Measurements from ENCODE around the gene INHA. TPM values are rescaled to one million over a fixed set of nuclear protein-coding genes. Genes with fewer than 3 reads are reported as not detected.

INHA gene
- total RNA-seq, 1 donor from 2014 or later, result not detected

GRCh38 chr2:219611306-219611705, 39.2 kb downstream of the INHA start:
- no peak for DNase-seq (ENCODE audit: low read depth in 2 of 2)

GRCh38 chr2:219611866-219612576, 39.9 kb downstream of the INHA start:
- no peak for DNase-seq (ENCODE audit: low read depth in 2 of 2)

DNA sequence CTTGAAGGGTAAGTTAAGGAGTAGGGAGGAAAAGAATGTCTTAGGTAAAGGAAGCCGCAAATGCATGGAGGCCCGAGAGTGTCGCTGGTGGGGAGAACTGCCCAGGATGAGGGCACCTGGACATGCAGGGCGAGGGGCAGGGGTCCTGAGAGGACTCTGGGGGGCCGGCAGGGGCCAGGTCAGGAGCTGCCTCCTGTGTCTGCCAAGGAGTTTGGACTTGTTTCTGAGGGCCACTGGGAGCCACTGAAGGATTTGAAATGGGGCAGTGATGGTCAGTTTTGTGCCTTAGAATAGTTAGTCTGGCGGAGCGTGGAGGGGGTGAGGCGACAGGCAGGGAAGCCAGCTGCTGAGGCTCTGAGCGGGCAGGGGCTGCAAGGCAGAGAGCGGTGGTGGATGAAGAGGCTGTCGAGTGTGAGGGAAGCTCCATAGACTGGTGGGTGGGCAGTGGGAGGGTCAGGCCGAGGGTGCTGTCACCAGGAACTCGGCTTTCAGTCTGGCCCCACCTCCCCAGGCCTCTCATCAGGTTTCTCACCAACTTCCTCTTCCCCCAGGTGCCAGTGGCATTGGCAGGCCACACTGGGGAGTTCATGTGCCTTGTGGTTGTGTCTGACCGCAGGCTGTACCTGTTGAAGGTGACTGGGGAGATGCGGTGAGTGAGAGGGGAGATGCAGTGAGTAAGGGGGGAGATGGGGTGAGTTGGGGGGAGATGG, 40.6 kb downstream of the INHA start:
- no peak for DNase-seq (ENCODE audit: low read depth in 2 of 2)

- DNase-seq (ENCODE audit: low read depth in 2 of 2), result no peak
Measured at GRCh38 chr2:219613461-219614070, 41.5 kb downstream of the INHA start.

DNA sequence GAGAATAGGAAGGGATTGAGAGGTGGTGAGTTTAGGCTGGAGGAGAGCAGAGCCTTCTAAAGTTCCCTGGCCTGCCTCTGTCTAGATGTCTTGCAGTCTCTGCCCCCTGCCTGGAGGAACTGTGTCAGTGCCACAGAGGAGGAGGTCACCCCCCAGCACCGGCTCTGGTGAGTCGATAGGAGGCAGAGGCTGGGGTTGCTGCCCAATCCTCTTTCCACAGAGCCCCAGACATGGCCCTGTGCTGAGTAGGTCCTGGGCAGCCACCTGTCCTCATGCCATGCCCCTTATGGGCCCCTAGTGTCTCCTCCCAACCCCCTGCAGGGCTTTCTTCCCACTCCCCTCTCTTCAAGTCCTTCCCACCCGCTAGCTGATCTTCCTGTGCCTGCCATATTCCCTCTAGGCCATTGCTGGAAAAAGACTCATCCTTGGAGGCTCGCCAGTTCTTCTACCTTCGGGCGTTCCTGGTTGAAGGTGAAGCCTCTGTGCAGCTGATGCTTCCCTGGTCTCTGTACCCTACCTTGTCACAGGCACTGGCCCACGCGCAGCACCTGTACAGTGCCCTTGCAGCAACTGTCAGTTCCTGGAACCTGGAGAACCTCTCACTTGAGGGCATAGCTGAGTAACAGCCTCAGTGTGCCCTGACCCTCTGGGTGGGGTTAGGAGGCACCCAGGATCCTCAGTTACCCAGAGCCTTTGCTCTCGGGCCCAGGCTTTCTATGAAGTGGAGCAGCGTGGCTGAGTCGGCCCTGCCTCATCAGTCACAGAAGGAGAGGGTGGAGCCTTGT, 42.2 kb downstream of the INHA start:
- DNase-seq (ENCODE audit: low read depth in 2 of 2), result no peak

- DNase-seq (ENCODE audit: low read depth in 2 of 2), result no peak
Measured at GRCh38 chr2:219615036-219615435, 42.9 kb downstream of the INHA start.

GRCh38 chr2:219615894-219616293, 43.8 kb downstream of the INHA start:
- no peak for DNase-seq (ENCODE audit: low read depth in 2 of 2)

DNA sequence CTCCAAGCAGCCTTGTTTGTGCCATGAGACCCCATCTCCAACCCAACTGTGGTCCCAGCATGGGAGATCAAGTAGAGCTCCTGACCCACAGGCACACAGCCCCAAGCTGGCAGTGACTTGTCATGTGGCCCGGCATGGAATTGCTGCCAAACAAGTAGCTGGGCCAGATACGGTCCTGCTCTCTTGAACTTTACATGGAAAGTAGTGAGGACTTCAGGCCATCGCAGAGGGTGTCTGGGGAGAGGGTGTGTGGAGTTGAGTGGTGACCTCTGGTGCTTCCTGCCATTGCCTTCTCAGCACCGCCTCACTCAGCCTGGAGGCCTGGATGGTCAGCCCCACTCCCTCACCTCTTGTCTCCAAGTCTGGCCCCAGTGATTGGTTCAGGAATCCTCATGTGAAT, 44.4 kb downstream of the INHA start:
- no peak for DNase-seq (ENCODE audit: low read depth in 2 of 2)

DNA sequence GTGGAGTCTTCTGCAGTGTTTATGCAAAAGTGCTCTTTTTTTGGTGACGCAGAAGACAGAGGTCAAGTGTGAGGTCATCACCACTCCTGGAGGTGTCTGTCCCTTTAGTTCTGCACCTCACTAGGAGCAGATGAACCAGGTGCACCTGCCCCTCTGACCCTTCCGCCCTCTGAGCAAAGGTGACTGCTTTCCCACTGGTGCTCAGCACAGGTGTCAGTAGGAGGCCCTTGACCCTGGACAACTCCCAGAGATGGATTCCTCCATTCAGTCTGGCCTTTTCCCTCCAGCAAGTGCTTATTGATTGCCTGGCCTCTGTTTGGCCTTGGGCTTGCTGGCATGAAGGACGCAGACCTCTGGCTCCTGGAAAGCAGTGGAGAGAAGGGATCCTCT, 46.6 kb downstream of the INHA start:
- no peak for DNase-seq (ENCODE audit: low read depth in 2 of 2)

GRCh38 chr2:219619235-219619634, 47.1 kb downstream of the INHA start:
- DNase-seq (ENCODE audit: low read depth in 2 of 2), result no peak

DNA sequence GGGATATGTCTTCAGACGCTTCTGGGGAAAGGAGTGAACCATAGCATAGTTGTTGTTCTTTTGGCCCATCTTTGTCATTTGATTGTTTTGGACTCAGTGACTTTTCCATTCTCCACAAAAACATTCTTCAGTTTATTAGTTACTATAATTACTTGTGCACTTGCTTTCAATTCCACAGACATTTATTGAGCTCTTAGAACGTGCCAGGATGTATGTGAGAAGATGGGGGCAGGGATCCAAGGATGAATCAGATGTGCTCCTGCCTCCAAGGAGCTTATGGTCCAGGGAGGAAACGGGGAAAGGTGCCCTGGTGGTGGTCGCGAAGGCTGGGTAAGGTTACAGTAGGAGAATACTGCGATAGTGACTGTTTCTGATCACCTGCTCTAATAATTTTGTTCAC, 48.4 kb downstream of the INHA start:
- DNase-seq (ENCODE audit: low read depth in 2 of 2), result no peak

DNA sequence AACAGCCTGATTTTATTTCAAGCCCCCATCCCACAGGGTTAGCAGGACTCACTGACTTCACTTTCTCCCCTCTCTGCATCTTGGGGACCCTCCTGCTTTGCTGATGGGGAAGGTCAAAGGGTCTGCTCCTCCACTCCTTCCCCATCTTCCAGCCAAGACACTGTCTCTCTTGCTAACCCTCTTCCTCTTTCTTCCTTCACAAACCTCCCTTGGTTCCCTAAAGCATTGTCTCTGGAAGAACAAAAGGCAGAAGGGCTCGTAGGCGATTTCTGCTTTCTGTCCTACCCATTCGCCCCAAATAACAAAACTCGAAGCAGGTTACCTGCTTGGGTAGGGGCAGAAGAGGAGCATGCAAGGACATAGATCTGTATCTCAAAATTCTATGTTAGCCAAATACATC, 49.8 kb downstream of the INHA start:
- no peak for DNase-seq (ENCODE audit: low read depth in 2 of 2)

DNA sequence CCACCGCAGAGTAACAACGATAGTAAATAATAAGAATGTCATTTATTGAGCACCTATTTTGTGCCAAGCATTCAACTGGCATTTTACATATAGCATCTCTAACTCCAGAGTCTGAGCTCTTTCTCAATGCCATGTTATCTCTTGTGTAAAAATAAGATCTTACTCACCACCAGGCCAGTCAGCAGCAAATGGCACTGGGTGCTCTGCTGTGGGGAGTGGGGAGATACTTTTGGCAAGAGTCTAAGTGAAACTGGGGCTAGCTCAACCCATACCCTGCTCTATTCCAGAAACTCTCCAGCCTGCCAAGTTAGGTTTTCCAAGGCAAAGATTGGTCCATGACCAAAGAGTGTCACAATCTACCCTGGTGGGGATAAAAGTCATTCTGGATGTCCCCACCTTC, 50.4 kb downstream of the INHA start:
- no peak for DNase-seq (ENCODE audit: low read depth in 2 of 2)

- DNase-seq (ENCODE audit: low read depth in 2 of 2), result no peak
Measured at GRCh38 chr2:219624565-219624964, 52.5 kb downstream of the INHA start.

DNA sequence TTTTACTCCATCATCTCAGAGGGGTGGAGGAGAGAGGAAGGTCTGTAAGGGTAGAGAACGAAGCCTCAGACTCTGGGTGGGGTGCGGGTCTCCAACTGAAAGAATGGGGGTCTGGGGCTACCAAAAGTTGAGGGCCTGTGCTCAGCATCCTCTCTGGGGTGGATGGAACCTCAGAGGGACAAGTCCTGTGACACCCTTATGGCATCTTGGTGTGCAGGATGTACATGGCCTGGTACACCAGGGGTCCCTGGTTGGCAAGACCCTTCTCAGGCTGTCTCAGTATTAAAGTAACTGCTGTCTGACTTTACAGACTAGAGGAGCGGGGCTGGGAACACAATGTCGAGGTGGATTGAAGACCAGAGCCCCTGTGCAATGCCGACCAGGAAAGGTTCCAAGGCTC, 53.1 kb downstream of the INHA start:
- no peak for DNase-seq (ENCODE audit: low read depth in 2 of 2)

Other genes starting within 250 kb of the INHA start
- not detected in 2 replicates for gene RESP18, start 239.6 kb upstream of the INHA start, total RNA-seq
- 53.1 and 69.5 TPM in 2 replicates for gene DNPEP, start 184.4 kb upstream of the INHA start, total RNA-seq
- not detected in 2 replicates for gene DES, start 153.9 kb upstream of the INHA start, total RNA-seq
- under 0.01 TPM in 1 of 2 replicates, not detected in the other for gene SPEG, start 137.5 kb upstream of the INHA start, total RNA-seq
- gene GMPPA, start 73.4 kb upstream of the INHA start, total RNA-seq, result 22.2 and 28.7 TPM in 2 replicates
- not detected in 2 replicates for gene ASIC4, start 57.8 kb upstream of the INHA start, total RNA-seq
- 0.26 and 0.89 TPM in 2 replicates for gene CHPF, start 28.5 kb upstream of the INHA start, total RNA-seq
- not detected in 2 replicates for gene TMEM198, start 28.3 kb upstream of the INHA start, total RNA-seq
- gene OBSL1, start 771 bp upstream of the INHA start, total RNA-seq, result 17.2 and 40.8 TPM in 2 replicates
- gene STK11IP, start 25.5 kb downstream of the INHA start, total RNA-seq, result 9.4 and 11.4 TPM in 2 replicates
- 0.13 and 0.25 TPM in 2 replicates for gene SLC4A3, start 55.3 kb downstream of the INHA start, total RNA-seq

Data from dermis microvascular lymphatic vessel endothelial cell (primary cell).